ENCODE results near the gene FOSB.
"Not testable (repeated sequence)": the region's sequence is repeated elsewhere in the genome, so short reads cannot be mapped to it uniquely, and the experiment has no call there.

Gene FOSB
- 40.6 to 8,697 (median 102) reads per million in 9 experiments for total RNA-seq

GRCh38 chr19:45467456-45468158, at the start of gene FOSB:
Gene FOSB, plus strand, starts transcription at chr19:45467996. Its CDS starts 591 bp downstream, at chr19:45468587.
- peak within 1 kb of the TSS; percentile 94 to 98 for H3K4me3 Mint-ChIP-seq
- DNase-seq: peak; percentile 96
- no peaks in the 10 kb centered on the region for H3K9me3 Mint-ChIP-seq
- peaks cover 66% of the 10 kb centered on the region for H3K36me3 Mint-ChIP-seq (ENCODE audit: insufficient read depth)
- peaks cover 0 to 9% of the 10 kb centered on the region in 2 donors for H3K27me3 Mint-ChIP-seq
- peak within 1 kb of the TSS; percentile 96 to 100 for H3K27ac Mint-ChIP-seq
- peaks cover 36 to 42% of the 10 kb centered on the region in 2 donors for H3K4me1 Mint-ChIP-seq (ENCODE audit: low read depth in 2 of 2)
- peak; percentile 27 for ATAC-seq (replicated peaks)

- H3K27ac Mint-ChIP-seq: no peak overlapping the region
- H3K4me3 Mint-ChIP-seq: no peak overlapping the region
- peaks cover 32% of the 10 kb centered on the region for H3K36me3 Mint-ChIP-seq (ENCODE audit: insufficient read depth)
- H3K9me3 Mint-ChIP-seq: no peaks in the 10 kb centered on the region
- ATAC-seq (replicated peaks): no peak
- peaks cover 25 to 28% of the 10 kb centered on the region in 2 donors for H3K4me1 Mint-ChIP-seq (ENCODE audit: low read depth in 2 of 2)
- no peaks in the 10 kb centered on the region for H3K27me3 Mint-ChIP-seq
- DNase-seq: no peak
Measured at GRCh38 chr19:45418802-45419201, 49.0 kb upstream of the FOSB start.

GRCh38 chr19:45419396-45419795, 48.4 kb upstream of the FOSB start:
- no peak for DNase-seq
- no peak for ATAC-seq (replicated peaks)
- Mint-ChIP-seq H3K27ac (no peak overlapping the region), H3K4me3 (peak overlapping the region in 1 of 2 donors; percentile 25), H3K9me3 (no peaks in the 10 kb centered on the region), H3K27me3 (no peaks in the 10 kb centered on the region), H3K4me1 (ENCODE audit: low read depth in 2 of 2) (peaks cover 31 to 33% of the 10 kb centered on the region in 2 donors), H3K36me3 (ENCODE audit: insufficient read depth) (peaks cover 27% of the 10 kb centered on the region)

GRCh38 chr19:45419895-45420294, 47.9 kb upstream of the FOSB start:
- peak overlapping the region in 1 of 2 donors; percentile 89 for H3K27ac Mint-ChIP-seq
- no peak for DNase-seq
- no peak for ATAC-seq (replicated peaks)
- H3K4me1 Mint-ChIP-seq (ENCODE audit: low read depth in 2 of 2): peaks cover 34 to 36% of the 10 kb centered on the region in 2 donors
- H3K9me3 Mint-ChIP-seq: no peaks in the 10 kb centered on the region
- H3K27me3 Mint-ChIP-seq: no peaks in the 10 kb centered on the region
- no peak overlapping the region for H3K4me3 Mint-ChIP-seq
- peaks cover 24% of the 10 kb centered on the region for H3K36me3 Mint-ChIP-seq (ENCODE audit: insufficient read depth)

- Mint-ChIP-seq H3K27me3 (no peaks in the 10 kb centered on the region), H3K9me3 (no peaks in the 10 kb centered on the region), H3K4me3 (no peak overlapping the region), H3K36me3 (ENCODE audit: insufficient read depth) (peaks cover 20% of the 10 kb centered on the region), H3K4me1 (ENCODE audit: low read depth in 2 of 2) (peaks cover 34 to 36% of the 10 kb centered on the region in 2 donors), H3K27ac (peak overlapping the region in 1 of 2 donors; percentile 89)
- ATAC-seq (replicated peaks) (no peak), DNase-seq (no peak)
Measured at GRCh38 chr19:45420356-45420755, 47.4 kb upstream of the FOSB start.

GRCh38 chr19:45420871-45421270, 46.9 kb upstream of the FOSB start:
- Mint-ChIP-seq H3K4me3 (peak overlapping the region in 1 of 2 donors; percentile 14), H3K27ac (peak overlapping the region in 1 of 2 donors; percentile 89), H3K9me3 (no peaks in the 10 kb centered on the region), H3K36me3 (ENCODE audit: insufficient read depth) (peaks cover 17% of the 10 kb centered on the region), H3K4me1 (ENCODE audit: low read depth in 2 of 2) (peaks cover 34 to 38% of the 10 kb centered on the region in 2 donors), H3K27me3 (no peaks in the 10 kb centered on the region)
- DNase-seq: no peak
- ATAC-seq (replicated peaks): no peak

GRCh38 chr19:45421947-45422498, 45.8 kb upstream of the FOSB start:
- Mint-ChIP-seq H3K27me3 (no peaks in the 10 kb centered on the region), H3K4me3 (peak overlapping the region; percentile 11 to 99), H3K4me1 (ENCODE audit: low read depth in 2 of 2) (peaks cover 34 to 38% of the 10 kb centered on the region in 2 donors), H3K9me3 (no peaks in the 10 kb centered on the region), H3K27ac (peak overlapping the region; percentile 9 to 25), H3K36me3 (ENCODE audit: insufficient read depth) (peaks cover 15% of the 10 kb centered on the region)
- DNase-seq (no peak), ATAC-seq (replicated peaks) (no peak)

- ATAC-seq (replicated peaks): peak; percentile 69
- H3K27me3 Mint-ChIP-seq: no peaks in the 10 kb centered on the region
- peak overlapping the region; percentile 88 to 99 for H3K4me3 Mint-ChIP-seq
- DNase-seq: peak in 2 of 3 experiments; percentile 70 to 78
- H3K4me1 Mint-ChIP-seq (ENCODE audit: low read depth in 2 of 2): peaks cover 33 to 40% of the 10 kb centered on the region in 2 donors
- peak overlapping the region; percentile 84 to 96 for H3K27ac Mint-ChIP-seq
- H3K9me3 Mint-ChIP-seq: no peaks in the 10 kb centered on the region
- H3K36me3 Mint-ChIP-seq (ENCODE audit: insufficient read depth): peaks cover 15% of the 10 kb centered on the region
Measured at GRCh38 chr19:45423033-45423588, 44.7 kb upstream of the FOSB start.

GRCh38 chr19:45423589-45424190, 44.1 kb upstream of the FOSB start, which contains the start of gene ERCC1:
Gene ERCC1, minus strand, starts transcription at chr19:45423917. Its CDS starts 543 bp downstream, at chr19:45423374.
- Mint-ChIP-seq H3K36me3 (ENCODE audit: insufficient read depth) (peaks cover 16% of the 10 kb centered on the region), H3K4me1 (ENCODE audit: low read depth in 2 of 2) (peaks cover 34 to 42% of the 10 kb centered on the region in 2 donors), H3K27me3 (no peaks in the 10 kb centered on the region), H3K27ac (peak within 1 kb of the TSS; percentile 84 to 96), H3K4me3 (peak within 1 kb of the TSS; percentile 88 to 99), H3K9me3 (no peaks in the 10 kb centered on the region)
- ATAC-seq (replicated peaks): peak; percentile 58
- DNase-seq: peak in 1 of 3 experiments; percentile 71

GRCh38 chr19:45424191-45425058, 43.4 kb upstream of the FOSB start:
- Mint-ChIP-seq H3K4me3 (peak overlapping the region; percentile 88 to 99), H3K27me3 (no peaks in the 10 kb centered on the region), H3K9me3 (no peaks in the 10 kb centered on the region), H3K4me1 (ENCODE audit: low read depth in 2 of 2) (peaks cover 34 to 39% of the 10 kb centered on the region in 2 donors), H3K36me3 (ENCODE audit: insufficient read depth) (peaks cover 20% of the 10 kb centered on the region), H3K27ac (peak overlapping the region; percentile 84 to 96)
- DNase-seq: no peak
- ATAC-seq (replicated peaks): peak; percentile 22

- Mint-ChIP-seq H3K4me3 (peak overlapping the region; percentile 84 to 86), H3K9me3 (no peaks in the 10 kb centered on the region), H3K36me3 (ENCODE audit: insufficient read depth) (peaks cover 17% of the 10 kb centered on the region), H3K4me1 (ENCODE audit: low read depth in 2 of 2) (peaks cover 14 to 18% of the 10 kb centered on the region in 2 donors), H3K27me3 (no peaks in the 10 kb centered on the region), H3K27ac (peak overlapping the region; percentile 79 to 92)
- ATAC-seq (replicated peaks): peak; percentile 26
- no peak for DNase-seq
Measured at GRCh38 chr19:45428384-45429231, 39.2 kb upstream of the FOSB start.

GRCh38 chr19:45429896-45430295, 37.9 kb upstream of the FOSB start:
- Mint-ChIP-seq H3K4me3 (peak overlapping the region in 1 of 2 donors; percentile 45), H3K36me3 (ENCODE audit: insufficient read depth) (peaks cover 17% of the 10 kb centered on the region)
- H3K9me3 Mint-ChIP-seq; H3K27ac Mint-ChIP-seq; ATAC-seq (replicated peaks); H3K4me1 Mint-ChIP-seq (ENCODE audit: low read depth in 2 of 2); H3K27me3 Mint-ChIP-seq; DNase-seq: not testable (repeated sequence)
